ENCODE measurements around the gene SSH3. TPM values are rescaled to one million over a fixed set of nuclear protein-coding genes. Genes with fewer than 3 reads are reported as not detected.

Gene SSH3
- total RNA-seq, 1 experiment from 2014 or later, result 57.8 TPM

DNA sequence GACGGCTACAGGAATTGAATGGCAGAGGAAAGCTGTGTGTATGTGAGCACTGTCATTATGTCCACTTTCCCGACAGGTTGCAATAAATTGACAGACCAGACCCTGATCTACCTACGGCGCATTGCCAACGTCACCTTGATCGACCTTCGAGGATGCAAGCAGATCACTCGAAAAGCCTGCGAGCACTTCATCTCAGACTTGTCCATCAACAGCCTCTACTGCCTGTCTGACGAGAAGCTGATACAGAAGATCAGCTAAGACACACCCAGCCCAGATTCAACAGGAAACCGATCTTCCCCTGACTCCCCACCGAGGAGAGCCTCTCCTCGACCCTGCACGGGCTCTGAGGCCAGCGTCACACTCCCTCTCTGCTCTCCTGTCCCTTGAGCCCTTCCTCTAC, 48.5 kb upstream of the SSH3 start (continued):
- TF ChIP-seq, protein P1, sequence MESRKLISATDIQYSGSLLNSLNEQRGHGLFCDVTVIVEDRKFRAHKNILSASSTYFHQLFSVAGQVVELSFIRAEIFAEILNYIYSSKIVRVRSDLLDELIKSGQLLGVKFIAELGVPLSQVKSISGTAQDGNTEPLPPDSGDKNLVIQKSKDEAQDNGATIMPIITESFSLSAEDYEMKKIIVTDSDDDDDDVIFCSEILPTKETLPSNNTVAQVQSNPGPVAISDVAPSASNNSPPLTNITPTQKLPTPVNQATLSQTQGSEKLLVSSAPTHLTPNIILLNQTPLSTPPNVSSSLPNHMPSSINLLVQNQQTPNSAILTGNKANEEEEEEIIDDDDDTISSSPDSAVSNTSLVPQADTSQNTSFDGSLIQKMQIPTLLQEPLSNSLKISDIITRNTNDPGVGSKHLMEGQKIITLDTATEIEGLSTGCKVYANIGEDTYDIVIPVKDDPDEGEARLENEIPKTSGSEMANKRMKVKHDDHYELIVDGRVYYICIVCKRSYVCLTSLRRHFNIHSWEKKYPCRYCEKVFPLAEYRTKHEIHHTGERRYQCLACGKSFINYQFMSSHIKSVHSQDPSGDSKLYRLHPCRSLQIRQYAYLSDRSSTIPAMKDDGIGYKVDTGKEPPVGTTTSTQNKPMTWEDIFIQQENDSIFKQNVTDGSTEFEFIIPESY (IDR thresholded peaks at IDR 0.05; ENCODE audit: extremely low read depth, insufficient replicate concordance, low read length), result no peak
- TF ChIP-seq, protein P2, sequence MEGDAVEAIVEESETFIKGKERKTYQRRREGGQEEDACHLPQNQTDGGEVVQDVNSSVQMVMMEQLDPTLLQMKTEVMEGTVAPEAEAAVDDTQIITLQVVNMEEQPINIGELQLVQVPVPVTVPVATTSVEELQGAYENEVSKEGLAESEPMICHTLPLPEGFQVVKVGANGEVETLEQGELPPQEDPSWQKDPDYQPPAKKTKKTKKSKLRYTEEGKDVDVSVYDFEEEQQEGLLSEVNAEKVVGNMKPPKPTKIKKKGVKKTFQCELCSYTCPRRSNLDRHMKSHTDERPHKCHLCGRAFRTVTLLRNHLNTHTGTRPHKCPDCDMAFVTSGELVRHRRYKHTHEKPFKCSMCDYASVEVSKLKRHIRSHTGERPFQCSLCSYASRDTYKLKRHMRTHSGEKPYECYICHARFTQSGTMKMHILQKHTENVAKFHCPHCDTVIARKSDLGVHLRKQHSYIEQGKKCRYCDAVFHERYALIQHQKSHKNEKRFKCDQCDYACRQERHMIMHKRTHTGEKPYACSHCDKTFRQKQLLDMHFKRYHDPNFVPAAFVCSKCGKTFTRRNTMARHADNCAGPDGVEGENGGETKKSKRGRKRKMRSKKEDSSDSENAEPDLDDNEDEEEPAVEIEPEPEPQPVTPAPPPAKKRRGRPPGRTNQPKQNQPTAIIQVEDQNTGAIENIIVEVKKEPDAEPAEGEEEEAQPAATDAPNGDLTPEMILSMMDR (IDR thresholded peaks at IDR 0.05 in 2 of 3, conservative IDR thresholded peaks at IDR 0.05 in 1 of 3; ENCODE audit: borderline replicate concordance in 1 of 3, insufficient read depth in 1 of 3, low read depth in 2 of 3, low read length in 2 of 3), result no peak
- TF ChIP-seq SIN3A (IDR thresholded peaks at IDR 0.05; ENCODE audit: low read depth) (no peak), TCF7L2 (IDR thresholded peaks at IDR 0.05; ENCODE audit: borderline replicate concordance, extremely low read depth, insufficient read depth, insufficient read length) (no peak), EZH2phosphoT487 (IDR thresholded peaks at IDR 0.05; ENCODE audit: borderline replicate concordance) (no peak), CEBPB (IDR thresholded peaks at IDR 0.05; ENCODE audit: low read depth) (no peak)

GRCh38 chr11:67255353-67255752, 48.0 kb upstream of the SSH3 start:
- CTCF ChIA-PET, result no interaction called here
- H3K9me2 ChIP-seq (ENCODE audit: insufficient read depth), result no peaks in the 10 kb centered on the region
- H2AFZ ChIP-seq (ENCODE audit: low read depth, low read length, poor library complexity, severe bottlenecking), result no peak overlapping the region
- POLR2A ChIA-PET, result no interaction called here
- ATAC-seq (no peak), DNase-seq (ENCODE audit: low read depth, low spot score) (no peak)
- RAD21 ChIA-PET (ENCODE audit: low non-redundant PET in 1 of 2, low total read pairs in 2 of 2, uncharacterized antibody in 2 of 2, unreplicated experiment in 2 of 2), result no interaction called here
- H4K20me1 ChIP-seq (ENCODE audit: insufficient read depth), result no peaks in the 10 kb centered on the region
- H3K4me3 ChIP-seq (replicated peaks in 1 of 2; ENCODE audit: low read depth in 1 of 2, low read length in 2 of 2), result no peak overlapping the region
- intact Hi-C loops (cut with micrococcal nuclease), result no loop called here
- no peaks in the 10 kb centered on the region; a peak in 1 of 4 replicates for H3K4me1 ChIP-seq (ENCODE audit: control insufficient read depth in 1 of 2, insufficient read depth in 2 of 2, low read length in 2 of 2)
- H3K9ac ChIP-seq (ENCODE audit: low read length), result no peak overlapping the region
- no TSS peak for BruUV-seq (replicated peaks)
- no peaks in the 10 kb centered on the region for H3K27me3 ChIP-seq (ENCODE audit: insufficient read depth, low read length)
- no peak overlapping the region for H3K27ac ChIP-seq (ENCODE audit: low read depth, low read length)
- peaks cover 43 to 54% of the 10 kb centered on the region in 2 experiments for H3K36me3 ChIP-seq (ENCODE audit: control insufficient read depth in 1 of 2, insufficient read depth in 2 of 2, low read length in 2 of 2)
- H3K4me2 ChIP-seq (ENCODE audit: low read length), result no peak overlapping the region
- no peaks in the 10 kb centered on the region for H3K9me3 ChIP-seq (ENCODE audit: control insufficient read depth in 1 of 2, insufficient read depth in 1 of 2, low read depth in 1 of 2, low read length in 2 of 2)
- 0 out of 2 replicates have a peak, but pooled peaks cover 11% of the 10 kb centered on the region for H3K79me2 ChIP-seq (ENCODE audit: insufficient read depth, low read length)
- TF ChIP-seq TCF7L2 (IDR thresholded peaks at IDR 0.05; ENCODE audit: borderline replicate concordance, extremely low read depth, insufficient read depth, insufficient read length), result no peak
- TF ChIP-seq CEBPB (IDR thresholded peaks at IDR 0.05; ENCODE audit: low read depth), result no peak
- TF ChIP-seq, protein P3, sequence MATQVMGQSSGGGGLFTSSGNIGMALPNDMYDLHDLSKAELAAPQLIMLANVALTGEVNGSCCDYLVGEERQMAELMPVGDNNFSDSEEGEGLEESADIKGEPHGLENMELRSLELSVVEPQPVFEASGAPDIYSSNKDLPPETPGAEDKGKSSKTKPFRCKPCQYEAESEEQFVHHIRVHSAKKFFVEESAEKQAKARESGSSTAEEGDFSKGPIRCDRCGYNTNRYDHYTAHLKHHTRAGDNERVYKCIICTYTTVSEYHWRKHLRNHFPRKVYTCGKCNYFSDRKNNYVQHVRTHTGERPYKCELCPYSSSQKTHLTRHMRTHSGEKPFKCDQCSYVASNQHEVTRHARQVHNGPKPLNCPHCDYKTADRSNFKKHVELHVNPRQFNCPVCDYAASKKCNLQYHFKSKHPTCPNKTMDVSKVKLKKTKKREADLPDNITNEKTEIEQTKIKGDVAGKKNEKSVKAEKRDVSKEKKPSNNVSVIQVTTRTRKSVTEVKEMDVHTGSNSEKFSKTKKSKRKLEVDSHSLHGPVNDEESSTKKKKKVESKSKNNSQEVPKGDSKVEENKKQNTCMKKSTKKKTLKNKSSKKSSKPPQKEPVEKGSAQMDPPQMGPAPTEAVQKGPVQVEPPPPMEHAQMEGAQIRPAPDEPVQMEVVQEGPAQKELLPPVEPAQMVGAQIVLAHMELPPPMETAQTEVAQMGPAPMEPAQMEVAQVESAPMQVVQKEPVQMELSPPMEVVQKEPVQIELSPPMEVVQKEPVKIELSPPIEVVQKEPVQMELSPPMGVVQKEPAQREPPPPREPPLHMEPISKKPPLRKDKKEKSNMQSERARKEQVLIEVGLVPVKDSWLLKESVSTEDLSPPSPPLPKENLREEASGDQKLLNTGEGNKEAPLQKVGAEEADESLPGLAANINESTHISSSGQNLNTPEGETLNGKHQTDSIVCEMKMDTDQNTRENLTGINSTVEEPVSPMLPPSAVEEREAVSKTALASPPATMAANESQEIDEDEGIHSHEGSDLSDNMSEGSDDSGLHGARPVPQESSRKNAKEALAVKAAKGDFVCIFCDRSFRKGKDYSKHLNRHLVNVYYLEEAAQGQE (IDR thresholded peaks at IDR 0.05; ENCODE audit: low read depth), result no peak
- no peak for TF ChIP-seq ZNF274 (IDR thresholded peaks at IDR 0.05; ENCODE audit: low read depth, low read length)
- TF ChIP-seq FOSL1 (IDR thresholded peaks at IDR 0.05; ENCODE audit: low read depth), result no peak
- TF ChIP-seq ATF3 (IDR thresholded peaks at IDR 0.05), result no peak
- TF ChIP-seq ELF1 (IDR thresholded peaks at IDR 0.05; ENCODE audit: borderline replicate concordance, low read depth), result no peak
- no peak for TF ChIP-seq ZFX (IDR thresholded peaks at IDR 0.05)
- TF ChIP-seq EZH2phosphoT487 (IDR thresholded peaks at IDR 0.05; ENCODE audit: borderline replicate concordance), result no peak
- no peak for TF ChIP-seq EZH2 (IDR thresholded peaks at IDR 0.05)
- no peak for TF ChIP-seq SRF (IDR thresholded peaks at IDR 0.05; ENCODE audit: low read depth)
- TF ChIP-seq RAD21 (IDR thresholded peaks at IDR 0.05; ENCODE audit: low read depth), result no peak
- no peak for TF ChIP-seq JUND (IDR thresholded peaks at IDR 0.05)
- TF ChIP-seq POLR2AphosphoS5 (IDR thresholded peaks at IDR 0.05; ENCODE audit: low read depth, low read length), result no peak
- TF ChIP-seq CBX3 (IDR thresholded peaks at IDR 0.05; ENCODE audit: low read depth), result no peak
- no peak for TF ChIP-seq SP1 (IDR thresholded peaks at IDR 0.05; ENCODE audit: low read depth)

Measured in HCT116 (cell line).